Nephron (organoid): ENCODE results near the gene POLR3K.

Source experiments
- H3K27ac Mint-ChIP-seq, 3 experiments: 2 replicates each; pipeline ENCODE4 v1.8.0; 2020; ENCODE audit warnings: mixed read lengths in 3 of 3, mild to moderate bottlenecking in 2 of 3, moderate library complexity in 1 of 3
- H3K27me3 Mint-ChIP-seq: 2 replicates; pipeline ENCODE4 v1.8.0; 2021; ENCODE audit warnings: low read depth, mild to moderate bottlenecking, moderate library complexity, mixed read lengths
- H3K36me3 Mint-ChIP-seq: 2 replicates; pipeline ENCODE4 v1.8.0; 2020; ENCODE audit warnings: low read depth, mixed read lengths
- H3K4me1 Mint-ChIP-seq: 2 replicates; pipeline ENCODE4 v1.8.0; 2020; ENCODE audit warnings: mixed read lengths
- H3K4me3 Mint-ChIP-seq, 3 experiments: 2 replicates each; pipeline ENCODE4 v1.8.0; 2020; ENCODE audit warnings: mild to moderate bottlenecking in 3 of 3, mixed read lengths in 3 of 3, moderate library complexity in 2 of 3
- H3K9me3 Mint-ChIP-seq: 2 replicates; pipeline ENCODE4 v1.8.0; 2020; ENCODE audit warnings: mixed read lengths
- TF ChIP-seq, protein P1 (sequence below), 3 experiments: fragments of 200-600 bp; sonication (generic); IDR thresholded peaks; one replicate each; pipeline ENCODE4 v1.5.0; 2021; ENCODE audit warnings: antibody characterized with exemption in 3 of 3; ENCODE audit not compliant: unreplicated experiment in 3 of 3

POLR3K gene

DNA sequence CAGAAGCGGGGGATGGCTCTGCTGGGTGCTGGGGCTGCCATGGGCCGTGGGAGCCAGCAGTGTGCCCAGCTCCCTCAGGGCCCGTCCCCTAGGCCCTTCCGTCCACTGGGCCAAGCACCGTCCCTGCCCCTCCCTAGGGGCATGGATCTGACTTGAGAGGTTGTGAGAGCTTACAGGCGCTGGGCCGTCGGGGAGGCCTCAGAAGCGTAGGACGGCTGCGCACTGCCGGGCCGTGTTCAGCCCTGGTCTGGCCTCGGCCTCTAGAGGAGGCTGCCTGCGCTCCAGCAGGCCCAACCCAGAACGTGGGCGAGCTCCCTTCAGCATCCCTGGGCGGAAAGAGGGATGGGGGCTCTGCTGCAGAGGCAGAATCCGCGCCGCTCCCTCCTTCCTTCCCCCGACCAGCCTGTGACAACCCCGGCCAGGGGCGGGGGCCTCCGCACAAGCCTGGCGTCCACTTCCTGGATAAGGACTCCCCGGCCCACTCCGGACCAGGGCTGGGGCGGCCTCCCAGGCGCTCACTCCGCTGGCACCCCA is 23.9 kb upstream of the POLR3K start:
- peak overlapping the region; percentile 71 to 87 (median 85) for H3K27ac Mint-ChIP-seq
- peak overlapping the region; percentile 76 to 86 (median 85) for H3K4me3 Mint-ChIP-seq
- peaks cover 32% of the 10 kb centered on the region for H3K4me1 Mint-ChIP-seq
- H3K27me3 Mint-ChIP-seq, result no peaks in the 10 kb centered on the region
- no peaks in the 10 kb centered on the region for H3K36me3 Mint-ChIP-seq
- H3K9me3 Mint-ChIP-seq, result no peaks in the 10 kb centered on the region
- TF ChIP-seq, protein P1, sequence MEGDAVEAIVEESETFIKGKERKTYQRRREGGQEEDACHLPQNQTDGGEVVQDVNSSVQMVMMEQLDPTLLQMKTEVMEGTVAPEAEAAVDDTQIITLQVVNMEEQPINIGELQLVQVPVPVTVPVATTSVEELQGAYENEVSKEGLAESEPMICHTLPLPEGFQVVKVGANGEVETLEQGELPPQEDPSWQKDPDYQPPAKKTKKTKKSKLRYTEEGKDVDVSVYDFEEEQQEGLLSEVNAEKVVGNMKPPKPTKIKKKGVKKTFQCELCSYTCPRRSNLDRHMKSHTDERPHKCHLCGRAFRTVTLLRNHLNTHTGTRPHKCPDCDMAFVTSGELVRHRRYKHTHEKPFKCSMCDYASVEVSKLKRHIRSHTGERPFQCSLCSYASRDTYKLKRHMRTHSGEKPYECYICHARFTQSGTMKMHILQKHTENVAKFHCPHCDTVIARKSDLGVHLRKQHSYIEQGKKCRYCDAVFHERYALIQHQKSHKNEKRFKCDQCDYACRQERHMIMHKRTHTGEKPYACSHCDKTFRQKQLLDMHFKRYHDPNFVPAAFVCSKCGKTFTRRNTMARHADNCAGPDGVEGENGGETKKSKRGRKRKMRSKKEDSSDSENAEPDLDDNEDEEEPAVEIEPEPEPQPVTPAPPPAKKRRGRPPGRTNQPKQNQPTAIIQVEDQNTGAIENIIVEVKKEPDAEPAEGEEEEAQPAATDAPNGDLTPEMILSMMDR (IDR thresholded peaks at IDR 0.05; ENCODE audit: unreplicated experiment in 3 of 3), result no peak

DNA sequence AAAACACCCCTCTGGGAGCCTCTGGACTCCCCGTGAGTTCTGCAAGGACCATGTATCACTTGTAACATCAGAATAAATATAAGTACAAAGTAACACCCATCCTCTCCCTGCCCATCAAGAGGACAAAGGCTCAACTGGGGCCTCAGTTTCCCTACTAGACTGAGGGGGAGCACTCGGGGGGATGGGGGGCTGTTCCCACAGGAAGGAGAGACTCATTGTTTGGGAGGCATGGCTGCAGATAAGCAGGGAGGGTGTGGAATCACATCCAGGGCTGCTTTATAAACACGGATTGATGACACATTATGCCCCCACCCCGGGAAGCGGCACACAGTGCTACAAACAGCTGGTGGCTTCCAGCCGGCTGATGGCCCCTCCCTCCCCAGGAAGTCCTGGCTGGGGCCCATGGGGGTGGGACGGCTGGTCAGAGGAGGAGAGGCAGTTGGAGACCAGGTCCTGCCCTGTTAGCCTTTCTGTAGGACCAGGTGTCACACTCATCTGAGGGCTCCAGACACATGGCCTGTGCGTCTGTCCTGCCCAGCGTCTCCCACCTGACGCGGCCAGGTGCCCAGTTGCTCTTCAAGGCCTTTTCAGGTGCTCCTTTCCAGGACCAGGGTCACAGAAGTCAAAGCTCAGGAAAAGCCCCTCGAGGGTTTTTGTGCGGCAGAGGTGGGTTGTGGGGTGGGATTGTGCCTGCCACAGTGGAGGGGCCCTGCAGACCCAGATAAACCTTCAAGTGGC is 23.3 kb upstream of the POLR3K start:
- Mint-ChIP-seq H3K9me3 (no peaks in the 10 kb centered on the region), H3K27me3 (no peaks in the 10 kb centered on the region), H3K4me3 (peak overlapping the region; percentile 76 to 86 (median 85)), H3K4me1 (peaks cover 32% of the 10 kb centered on the region), H3K36me3 (no peaks in the 10 kb centered on the region), H3K27ac (peak overlapping the region; percentile 71 to 87 (median 86))
- TF ChIP-seq, protein P1 (IDR thresholded peaks at IDR 0.05; ENCODE audit: unreplicated experiment in 3 of 3), result no peak

DNA sequence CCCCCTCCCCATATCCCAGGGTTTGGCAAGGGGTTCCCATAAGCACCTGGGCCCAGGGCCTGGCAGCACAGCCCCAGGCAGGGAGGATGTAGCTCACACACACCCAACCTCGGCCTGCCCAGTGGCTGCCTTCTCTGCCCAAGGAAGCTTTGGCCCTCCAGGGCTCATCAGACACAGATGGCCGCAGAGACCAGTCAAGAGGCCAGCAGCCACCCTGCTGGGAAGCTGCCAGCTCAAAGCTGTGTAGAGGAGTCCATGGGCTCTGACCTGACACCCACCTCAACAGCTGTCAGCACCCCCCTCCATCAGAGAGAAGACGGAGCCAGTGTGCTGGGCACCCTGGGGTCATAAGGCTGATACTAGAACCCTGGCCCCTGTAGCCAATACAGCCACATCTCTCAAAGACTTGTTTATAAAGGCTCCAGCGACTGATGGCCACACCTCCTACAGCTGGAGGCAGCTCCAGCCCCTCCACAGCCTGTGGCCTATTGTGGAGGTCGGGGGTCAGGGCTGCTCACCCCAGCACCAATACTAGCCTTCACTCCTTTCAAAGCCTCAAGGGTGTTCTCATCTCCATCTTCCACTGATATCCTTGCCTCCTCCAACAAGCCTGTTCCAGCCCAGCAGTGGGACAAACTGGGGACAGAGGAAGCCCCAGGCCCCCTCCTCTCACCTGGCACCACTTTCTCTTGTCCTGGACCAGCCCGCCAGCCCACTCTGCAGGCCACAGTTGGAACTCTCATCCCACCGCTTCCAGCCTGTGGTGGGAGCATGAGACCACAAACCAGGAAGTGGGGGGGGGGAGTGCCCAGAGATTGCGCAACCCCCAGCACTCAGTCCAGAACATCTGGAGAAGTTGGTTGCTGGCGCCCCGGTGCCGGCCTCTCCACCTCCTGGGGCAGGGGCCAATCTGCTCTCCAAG is 22.4 kb upstream of the POLR3K start:
- Mint-ChIP-seq H3K4me1 (peaks cover 37% of the 10 kb centered on the region), H3K36me3 (no peaks in the 10 kb centered on the region), H3K4me3 (peak overlapping the region; percentile 76 to 86 (median 85)), H3K27ac (peak overlapping the region; percentile 71 to 87 (median 86)), H3K9me3 (no peaks in the 10 kb centered on the region), H3K27me3 (no peaks in the 10 kb centered on the region)
- TF ChIP-seq, protein P1 (IDR thresholded peaks at IDR 0.05; ENCODE audit: unreplicated experiment in 3 of 3), result no peak

DNA sequence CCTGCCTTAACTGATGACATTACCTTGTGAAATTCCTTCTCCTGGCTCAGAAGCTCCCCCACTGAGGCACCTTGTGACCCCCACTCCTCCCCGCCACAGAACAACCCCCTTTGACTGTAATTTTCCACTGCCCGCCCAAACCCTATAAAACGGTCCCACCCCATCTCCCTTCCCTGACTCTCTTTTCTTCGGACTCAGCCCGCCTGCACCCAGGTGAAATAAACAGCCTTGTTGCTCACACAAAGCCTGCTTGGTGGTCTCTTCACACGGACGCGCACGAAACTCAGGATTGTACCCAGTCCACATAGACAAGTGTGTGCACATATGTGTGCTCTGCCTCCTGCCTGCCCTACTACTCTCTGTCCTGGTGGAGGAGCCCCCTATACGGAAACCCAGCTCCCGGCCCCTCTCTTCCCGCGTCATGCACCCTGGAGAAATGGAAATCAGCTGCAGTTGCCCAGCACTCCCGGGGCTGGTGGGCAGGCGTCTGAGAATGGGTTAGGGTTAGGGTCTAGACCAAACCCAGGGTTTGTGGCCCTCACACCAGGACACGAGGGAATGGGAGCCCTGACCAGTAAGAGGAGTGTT is 21.4 kb upstream of the POLR3K start:
- H3K27ac Mint-ChIP-seq, result peak overlapping the region; percentile 79 to 93 (median 87)
- no peaks in the 10 kb centered on the region for H3K36me3 Mint-ChIP-seq
- peaks cover 40% of the 10 kb centered on the region for H3K4me1 Mint-ChIP-seq
- H3K27me3 Mint-ChIP-seq, result no peaks in the 10 kb centered on the region
- TF ChIP-seq, protein P1 (IDR thresholded peaks at IDR 0.05; ENCODE audit: unreplicated experiment in 3 of 3), result no peak
- H3K4me3 Mint-ChIP-seq, result peak overlapping the region; percentile 79 to 85 (median 81)
- H3K9me3 Mint-ChIP-seq, result no peaks in the 10 kb centered on the region

DNA sequence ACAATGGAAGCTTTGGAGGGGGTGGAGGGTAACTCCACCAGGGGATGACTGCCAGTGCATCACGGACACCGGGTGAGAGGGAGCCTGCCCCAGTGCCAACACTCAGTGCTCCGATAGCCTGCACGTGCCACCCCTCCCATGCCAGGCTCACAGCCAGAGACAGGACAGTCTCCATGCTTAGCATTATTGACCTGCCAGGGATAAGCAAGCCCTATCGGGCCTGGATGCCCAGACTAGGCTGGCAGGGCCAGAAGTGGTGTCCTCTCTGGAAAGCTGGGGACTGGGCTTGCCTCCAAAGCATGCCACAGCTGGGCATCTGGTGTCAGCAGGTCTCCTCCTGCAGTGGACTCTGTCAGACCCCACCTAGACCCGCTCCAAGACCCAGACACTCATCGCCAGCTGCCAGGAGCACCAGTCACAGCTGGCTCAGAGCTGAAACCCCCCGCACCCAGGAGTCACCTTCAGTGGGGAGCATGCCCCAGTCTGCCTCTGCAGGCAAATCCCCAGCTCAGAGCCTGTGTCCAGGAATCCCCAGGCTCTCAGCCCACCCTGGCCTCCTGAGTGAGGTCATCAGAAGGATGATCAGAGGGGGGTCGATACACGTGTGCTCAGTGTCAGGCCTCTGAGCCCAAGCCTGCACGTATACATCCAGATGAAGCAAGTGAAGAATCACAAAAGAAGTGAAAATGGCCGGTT is 20.8 kb upstream of the POLR3K start:
- Mint-ChIP-seq H3K36me3 (no peaks in the 10 kb centered on the region), H3K9me3 (no peaks in the 10 kb centered on the region), H3K4me1 (peaks cover 47% of the 10 kb centered on the region), H3K27me3 (no peaks in the 10 kb centered on the region), H3K4me3 (peak overlapping the region; percentile 81 to 91 (median 90)), H3K27ac (peak overlapping the region; percentile 87 to 93 (median 90))
- TF ChIP-seq, protein P1 (IDR thresholded peaks at IDR 0.05; ENCODE audit: unreplicated experiment in 3 of 3), result no peak
